H1 (cell line): ENCODE results near the gene ZNF213. TPM values are rescaled to one million over a fixed set of nuclear protein-coding genes. Genes with fewer than 3 reads are reported as not detected.

Source experiments
- ASH2L ChIP-seq: fragments of 200-600, 300-600 bp; sonication (generic); IDR thresholded peaks from one replicate; pipeline ENCODE4 v1.7.1; 2017; ENCODE audit warnings: low read length
- ATF3 ChIP-seq: IDR thresholded peaks from 2 replicates; pipeline ENCODE4 v1.6.1; 2011; ENCODE audit warnings: low read depth, mild to moderate bottlenecking, low read length; ENCODE audit not compliant: insufficient read depth
- CBX5 ChIP-seq: fragments of 300-800, 300-1000 bp; sonication (generic); IDR thresholded peaks from 2 replicates; pipeline ENCODE4 v1.7.1; 2016; ENCODE audit warnings: antibody characterized with exemption, low read length, low read depth
- CHD1 ChIP-seq: IDR thresholded peaks from 2 replicates; pipeline ENCODE4 v1.6.1; 2012; ENCODE audit warnings: low read depth, low read length, improper control_type of control experiment
- CREB1 ChIP-seq: IDR thresholded peaks from 2 replicates; pipeline ENCODE4 v1.6.1; 2012; ENCODE audit warnings: inconsistent platforms
- CTBP2 ChIP-seq: IDR thresholded peaks from 2 replicates; pipeline ENCODE4 v1.7.0; 2011; ENCODE audit warnings: borderline replicate concordance, mild to moderate bottlenecking, moderate library complexity, mixed read lengths, low read length; ENCODE audit not compliant: insufficient read depth, insufficient read length
- E2F6 ChIP-seq: IDR thresholded peaks from 2 replicates; pipeline ENCODE4 v1.6.1; 2012; ENCODE audit warnings: inconsistent platforms
- EGR1 ChIP-seq: IDR thresholded peaks from 2 replicates; pipeline ENCODE4 v1.6.1; 2011; ENCODE audit warnings: low read depth, low read length, borderline replicate concordance
- EZH2 ChIP-seq: fragments of 200-600 bp; sonication (generic); IDR thresholded peaks from 2 replicates; pipeline ENCODE4 v1.7.1; 2012; ENCODE audit warnings: low read depth, mild to moderate bottlenecking, moderate library complexity, low read length, inconsistent platforms; ENCODE audit not compliant: severe bottlenecking
- GTF2F1 ChIP-seq: IDR thresholded peaks from 2 replicates; pipeline ENCODE4 v1.6.1; 2012; ENCODE audit warnings: low read depth, low read length, improper control_type of control experiment, borderline replicate concordance
- JUND ChIP-seq: IDR thresholded peaks from 2 replicates; pipeline ENCODE4 v1.6.1; 2011; ENCODE audit warnings: mild to moderate bottlenecking, improper control_type of control experiment, low read length
- KDM5A ChIP-seq: fragments of 200-600 bp; IDR thresholded peaks from 2 replicates; pipeline ENCODE4 v1.7.1; 2012; ENCODE audit warnings: mild to moderate bottlenecking, low read length, inconsistent platforms, mixed read lengths
- PHF8 ChIP-seq: fragments of 200-600 bp; sonication (generic); conservative IDR thresholded peaks from 2 replicates; pipeline ENCODE4 v1.7.1; 2012; ENCODE audit warnings: low read depth, mild to moderate bottlenecking, inconsistent platforms, low read length, moderate library complexity
- RBBP5 ChIP-seq: IDR thresholded peaks from 2 replicates; pipeline ENCODE4 v1.7.1; 2012; ENCODE audit warnings: low read depth, mild to moderate bottlenecking, inconsistent platforms, low read length, moderate library complexity, borderline replicate concordance
- RFX5 ChIP-seq: IDR thresholded peaks from 2 replicates; pipeline ENCODE4 v1.6.1; 2011; ENCODE audit warnings: low read depth, low read length, improper control_type of control experiment, borderline replicate concordance
- RXRA ChIP-seq: IDR thresholded peaks from 2 replicates; pipeline ENCODE4 v1.6.1; 2011; ENCODE audit warnings: low read depth, mild to moderate bottlenecking, low read length, moderate library complexity; ENCODE audit not compliant: insufficient read depth
- SP4 ChIP-seq: IDR thresholded peaks from 2 replicates; pipeline ENCODE4 v1.6.1; 2012; ENCODE audit warnings: low read length, inconsistent platforms
- TBP ChIP-seq: IDR thresholded peaks from 2 replicates; pipeline ENCODE4 v1.6.1; 2011; ENCODE audit warnings: low read depth, low read length, improper control_type of control experiment
- polyA plus RNA-seq, 7 experiments: library from polyadenylated mRNA; depleted of rRNA in 3 of 7; stranded (reverse) in 5 of 7; unstranded in 2 of 7; fragments of >200 nt in 5 of 7; fragments of 200-250 nt in 2 of 7; gene quantifications; 1 replicate in 5 of 7; 2 replicates in 1 of 7; 4 replicates in 1 of 7; pipeline versions ENCODE4 v1.2.1 to v1.2.3, GENCODE V29; 2011 to 2013; ENCODE audit warnings: missing spikeins in 2 of 7, mixed read lengths in 2 of 7
- total RNA-seq: library from RNA; stranded (reverse); fragmentation: NEBNext Ultra II Directional; extraction: Animal tissue kit (Norgen Biotek cat#: 25700); gene quantifications from 2 replicates; pipeline ENCODE4 v1.2.1, GENCODE V29; 2021
- TF ChIP-seq, protein P1 (sequence below), 3 experiments: IDR thresholded peaks; 1 replicate in 2 of 3; 2 replicates in 1 of 3; pipeline versions ENCODE4 v1.5.1 to v1.6.1; 2011; ENCODE audit warnings: low read length in 3 of 3, mild to moderate bottlenecking in 3 of 3, inconsistent platforms in 2 of 3, low read depth in 1 of 3, moderate library complexity in 1 of 3; ENCODE audit not compliant: insufficient read depth in 1 of 3; ENCODE audit errors: control extremely low read depth in 1 of 3

ZNF213 gene
- total and polyA plus RNA-seq, 2 of the 8 experiments (the other 6 are each of a cell fraction or from before 2014, with no cell fraction given), result 1.6 to 6.9 TPM

DNA sequence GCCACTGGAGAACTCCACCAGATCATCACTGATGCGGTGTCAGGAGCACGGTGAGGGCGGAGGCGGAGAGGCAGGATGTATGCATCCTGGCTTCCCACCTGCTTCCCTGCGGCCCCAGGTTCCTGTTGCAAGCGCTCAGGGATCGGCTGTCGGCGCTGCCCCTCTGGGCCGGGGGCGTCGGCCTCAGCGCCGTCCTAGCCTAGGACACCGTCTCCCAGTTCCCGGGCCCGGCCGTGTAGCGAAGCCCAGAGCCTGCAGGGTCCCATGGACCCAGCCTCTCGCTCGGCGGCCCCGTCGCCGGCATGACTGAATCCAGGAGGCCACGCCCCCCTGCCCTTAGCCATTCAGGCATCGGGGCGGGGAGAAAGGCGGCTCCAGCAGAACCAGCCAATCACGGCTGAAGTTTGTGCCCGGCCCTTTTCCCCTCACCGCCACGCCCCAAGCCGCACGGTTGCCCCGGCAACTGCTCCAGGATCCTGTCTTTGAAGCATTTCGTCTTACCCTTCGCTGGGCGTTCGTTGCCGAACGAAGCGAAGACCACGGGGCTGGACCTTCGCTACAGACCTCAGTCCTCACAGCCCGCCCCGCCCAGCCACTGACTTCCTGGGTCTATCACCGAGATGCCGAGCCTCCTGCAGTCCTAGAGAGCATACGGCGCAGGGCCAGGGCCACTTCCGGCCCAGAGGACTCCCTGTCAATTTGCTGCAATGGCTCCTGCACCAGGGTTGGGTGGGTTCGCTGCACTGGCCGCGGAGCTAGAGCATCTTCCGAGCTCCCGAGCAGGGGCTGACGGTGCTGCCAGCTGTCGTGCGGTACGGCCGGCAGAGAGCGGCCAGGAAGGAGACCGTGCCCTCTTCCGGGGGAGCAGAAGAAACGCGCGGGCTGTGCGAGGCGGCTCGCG is 10.6 kb upstream of the ZNF213 start (continued):
- no peak for TF ChIP-seq EZH2
- TF ChIP-seq RFX5, result no peak
- no peak for TF ChIP-seq EGR1
- peak; percentile 73 for TF ChIP-seq CREB1
- TF ChIP-seq CHD1, result no peak
- peak; percentile 35 for TF ChIP-seq ASH2L
- TF ChIP-seq PHF8, result peak; percentile 37; the same call in 1 of the 2 replicates
- TF ChIP-seq JUND, result no peak
- TF ChIP-seq RXRA, result no peak
- no peak for TF ChIP-seq CBX5
- TF ChIP-seq RBBP5, result no peak
- TF ChIP-seq, protein P1, sequence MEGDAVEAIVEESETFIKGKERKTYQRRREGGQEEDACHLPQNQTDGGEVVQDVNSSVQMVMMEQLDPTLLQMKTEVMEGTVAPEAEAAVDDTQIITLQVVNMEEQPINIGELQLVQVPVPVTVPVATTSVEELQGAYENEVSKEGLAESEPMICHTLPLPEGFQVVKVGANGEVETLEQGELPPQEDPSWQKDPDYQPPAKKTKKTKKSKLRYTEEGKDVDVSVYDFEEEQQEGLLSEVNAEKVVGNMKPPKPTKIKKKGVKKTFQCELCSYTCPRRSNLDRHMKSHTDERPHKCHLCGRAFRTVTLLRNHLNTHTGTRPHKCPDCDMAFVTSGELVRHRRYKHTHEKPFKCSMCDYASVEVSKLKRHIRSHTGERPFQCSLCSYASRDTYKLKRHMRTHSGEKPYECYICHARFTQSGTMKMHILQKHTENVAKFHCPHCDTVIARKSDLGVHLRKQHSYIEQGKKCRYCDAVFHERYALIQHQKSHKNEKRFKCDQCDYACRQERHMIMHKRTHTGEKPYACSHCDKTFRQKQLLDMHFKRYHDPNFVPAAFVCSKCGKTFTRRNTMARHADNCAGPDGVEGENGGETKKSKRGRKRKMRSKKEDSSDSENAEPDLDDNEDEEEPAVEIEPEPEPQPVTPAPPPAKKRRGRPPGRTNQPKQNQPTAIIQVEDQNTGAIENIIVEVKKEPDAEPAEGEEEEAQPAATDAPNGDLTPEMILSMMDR (IDR thresholded peaks at IDR 0.05; ENCODE audit: control extremely low read depth in 1 of 3, insufficient read depth in 1 of 3, low read depth in 1 of 3, low read length in 3 of 3), result peak; percentile 10 to 16 (median 11); a peak in 3 of 4 replicates
- TF ChIP-seq GTF2F1, result no peak
- peak; percentile 33; the same call in 1 of the 2 replicates for TF ChIP-seq ATF3
- no peak for TF ChIP-seq CTBP2
- TF ChIP-seq TBP, result peak; percentile 59
- TF ChIP-seq KDM5A, result peak; percentile 35; the same call in 1 of the 2 replicates
- TF ChIP-seq SP4, result peak; percentile 93
- TF ChIP-seq E2F6, result 0 out of 2 replicates have a peak, but pooled peaks have one; percentile 35
